GM19099 (cell line): Measurements from ENCODE around the gene TRAPPC3L.

Experiments
- POLR2A ChIP-seq: IDR thresholded peaks from 3 replicates; pipeline ENCODE4 v1.6.1; 2011; ENCODE audit warnings: low read depth; ENCODE audit not compliant: insufficient read length; ENCODE audit errors: extremely low read depth

Gene TRAPPC3L

GRCh38 chr6:116531675-116532570 is 13.6 kb downstream of the TRAPPC3L start:
- no peak for TF ChIP-seq POLR2A

DNA sequence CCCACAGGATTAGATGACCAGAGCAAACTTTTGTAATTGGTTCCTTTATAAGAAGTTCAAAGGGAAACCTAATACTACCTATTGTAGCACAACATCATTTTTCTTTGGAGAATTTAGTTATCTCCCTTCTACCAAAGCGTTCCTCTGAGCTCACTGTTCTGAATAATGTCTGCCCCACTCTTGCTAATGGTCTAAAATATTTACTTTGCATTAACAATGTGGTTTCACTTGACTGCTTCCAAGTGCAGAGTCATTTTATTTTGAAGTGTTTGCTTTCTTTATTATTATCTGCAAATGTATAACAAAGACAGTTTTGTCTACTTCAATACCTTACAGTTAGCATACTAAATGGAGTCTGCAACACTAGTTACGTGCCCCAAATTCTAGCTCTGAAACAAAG is 15.0 kb downstream of the TRAPPC3L start:
- TF ChIP-seq POLR2A, result no peak

GRCh38 chr6:116529466-116530290 is 15.8 kb downstream of the TRAPPC3L start:
- TF ChIP-seq POLR2A, result no peak

DNA sequence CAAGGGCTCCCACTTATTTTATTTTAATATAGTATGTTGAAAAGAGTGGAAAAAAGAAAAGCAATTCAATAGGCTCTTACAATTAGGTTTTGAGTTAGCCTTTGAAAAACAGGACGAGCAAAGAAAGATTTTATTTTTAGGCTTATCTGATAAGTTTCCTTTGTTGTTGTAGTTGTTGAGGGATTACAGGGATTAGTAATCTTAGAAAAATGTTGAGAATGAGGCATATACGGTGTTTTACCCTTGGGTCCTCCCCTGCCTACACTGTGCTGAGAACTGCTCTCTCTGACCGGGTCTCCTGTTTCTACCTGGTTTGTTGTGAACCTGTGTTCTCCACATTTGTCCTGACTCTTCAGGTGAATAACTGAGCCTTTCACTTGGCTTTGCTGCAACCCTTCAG is 16.7 kb downstream of the TRAPPC3L start:
- no peak for TF ChIP-seq POLR2A

DNA sequence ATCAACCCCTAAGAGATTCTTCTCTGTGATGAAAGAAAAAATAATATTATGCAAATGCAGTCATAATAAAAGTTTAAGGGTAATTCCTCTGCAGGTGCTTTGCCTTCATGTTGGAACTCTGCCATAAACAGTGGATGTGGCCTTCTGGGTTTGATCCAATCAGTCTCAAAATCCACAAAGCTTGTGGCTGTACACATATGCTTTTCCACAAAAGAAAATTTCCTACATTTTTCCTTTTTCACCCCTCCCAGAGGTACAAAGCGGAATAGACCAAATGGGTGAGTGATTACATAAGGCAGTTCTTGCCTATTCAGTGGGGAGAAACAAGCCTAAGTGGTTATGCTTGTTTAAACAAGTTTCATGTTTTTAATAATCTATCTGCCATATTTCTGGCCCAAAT is 17.4 kb downstream of the TRAPPC3L start:
- no peak for TF ChIP-seq POLR2A

GRCh38 chr6:116524236-116524635 is 21.2 kb downstream of the TRAPPC3L start:
- no peak for TF ChIP-seq POLR2A

- no peak for TF ChIP-seq POLR2A
Observed at GRCh38 chr6:116522896-116523295, 22.6 kb downstream of the TRAPPC3L start.

DNA sequence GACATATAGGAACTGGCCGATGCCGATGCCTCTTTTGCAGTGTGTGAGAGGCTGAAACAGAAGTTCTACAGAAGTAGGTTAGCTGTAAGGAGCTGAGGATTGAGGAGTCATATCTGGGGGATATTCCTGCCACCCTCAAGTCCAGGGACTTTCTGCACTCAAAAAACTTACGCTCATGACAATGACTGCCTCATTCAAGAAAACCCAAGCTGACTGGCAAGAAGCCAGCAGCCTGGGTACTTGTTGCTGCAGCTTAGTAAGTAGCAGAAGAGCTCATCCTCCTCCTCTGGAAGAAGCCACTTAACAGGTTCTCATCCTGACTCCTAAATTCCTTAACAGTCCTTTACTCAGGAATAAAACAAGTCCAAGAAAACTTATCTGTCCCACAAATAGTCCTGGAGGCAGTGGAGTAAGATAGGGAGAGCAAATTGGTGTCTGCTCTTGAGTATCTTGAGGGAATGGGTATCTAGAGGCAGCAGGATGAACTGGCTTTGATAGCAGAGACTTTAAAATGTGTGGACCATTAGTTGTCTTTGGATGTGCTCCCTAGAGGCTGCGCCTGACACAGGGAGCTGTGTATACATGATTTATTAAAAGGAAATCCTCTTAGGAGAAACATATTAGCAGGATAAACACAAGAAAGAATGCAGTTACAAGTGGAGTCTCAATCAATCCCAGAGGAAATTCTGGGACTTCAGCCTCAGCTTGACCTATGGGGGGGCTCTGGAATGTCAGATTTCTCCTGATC is 26.7 kb downstream of the TRAPPC3L start:
- no peak for TF ChIP-seq POLR2A

DNA sequence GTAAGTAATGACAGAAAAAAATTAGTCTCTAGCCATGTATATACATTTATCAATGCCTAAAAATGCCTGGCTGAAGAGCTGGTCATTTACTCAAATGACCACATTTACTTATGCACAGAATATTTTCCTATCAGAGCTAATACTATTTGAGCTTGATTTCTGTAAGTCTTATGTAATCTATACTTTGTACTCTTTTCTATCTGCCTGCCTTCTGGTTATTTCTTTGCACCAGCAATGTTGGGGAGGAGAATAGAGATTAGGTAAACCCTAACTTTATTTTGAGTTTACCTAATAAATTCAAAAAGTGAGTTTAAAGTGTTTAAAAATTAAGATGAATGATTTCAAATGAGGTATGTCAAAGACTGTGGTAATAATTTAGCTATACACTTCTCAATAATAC is 30.3 kb downstream of the TRAPPC3L start:
- TF ChIP-seq POLR2A, result no peak

- TF ChIP-seq POLR2A, result no peak
Observed at GRCh38 chr6:116514111-116514510, 31.4 kb downstream of the TRAPPC3L start.

DNA sequence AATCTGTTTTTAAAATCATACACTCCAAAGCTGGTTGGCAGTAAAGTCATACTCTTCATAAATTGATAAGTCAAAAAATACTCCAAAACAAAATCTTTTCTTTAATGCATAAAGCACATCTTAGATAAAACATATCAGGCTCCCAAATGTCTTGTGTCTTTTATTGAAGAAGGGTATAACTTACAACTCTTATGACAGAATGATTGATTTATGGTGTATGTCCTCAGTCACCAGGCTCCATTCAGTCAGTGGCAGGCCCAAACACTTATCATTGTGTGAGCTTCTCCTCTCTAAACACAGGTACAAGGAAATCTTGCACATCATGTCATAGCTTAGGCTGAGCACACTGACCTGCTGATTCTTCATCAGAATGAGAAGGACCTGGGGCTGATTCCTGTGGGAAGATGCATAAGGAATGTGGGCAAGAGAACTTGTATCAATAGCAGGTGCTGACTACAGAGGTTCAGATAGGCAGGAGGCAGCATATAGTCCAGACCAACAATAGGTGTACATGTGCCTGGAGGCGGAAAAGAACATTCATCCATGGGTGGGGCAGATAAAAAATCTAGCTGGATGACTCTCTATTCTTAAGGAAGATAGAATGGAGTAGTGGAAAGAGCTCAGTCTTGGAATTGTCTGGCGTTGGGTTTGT is 32.1 kb downstream of the TRAPPC3L start:
- no peak for TF ChIP-seq POLR2A

GRCh38 chr6:116512734-116513133 is 32.8 kb downstream of the TRAPPC3L start:
- TF ChIP-seq POLR2A, result no peak

GRCh38 chr6:116512111-116512559 is 33.3 kb downstream of the TRAPPC3L start:
- TF ChIP-seq POLR2A, result no peak

GRCh38 chr6:116511424-116512110 is 33.9 kb downstream of the TRAPPC3L start, which contains the start of gene CALHM5:
CALHM5 (plus strand) TSS chr6:116511639; CDS start chr6:116511697, 58 bp downstream.
- TF ChIP-seq POLR2A, result no peak
